Measurements from ENCODE around the gene HRCT1. TPM values are rescaled to one million over a fixed set of nuclear protein-coding genes. Genes with fewer than 3 reads are reported as not detected.

Gene HRCT1
- total and polyA plus RNA-seq, 2 donors (not counting 1 experiment from before 2014, with no cell fraction given) = not detected

- TF ChIP-seq CTCF (IDR thresholded peaks at IDR 0.05) = peak; percentile 74
- no peak for TF ChIP-seq EZH2 (IDR thresholded peaks at IDR 0.05; ENCODE audit: borderline replicate concordance, insufficient read depth, low read depth, low read length, poor library complexity, severe bottlenecking)
Observed at GRCh38 chr9:35945341-35946018, 39.5 kb downstream of the HRCT1 start.

GRCh38 chr9:35948451-35948850, 42.4 kb downstream of the HRCT1 start:
- H3K27me3 ChIP-seq (replicated peaks in 1 of 4; ENCODE audit: control extremely low read depth in 1 of 4, control insufficient read depth in 3 of 4, insufficient read depth in 4 of 4, low read length in 3 of 4) = peaks cover 0 to 21% (median 16%) of the 10 kb centered on the region in 4 experiments
- no peaks in the 10 kb centered on the region for H3K9me3 Mint-ChIP-seq (ENCODE audit: insufficient read depth)
- no peak overlapping the region for H3K27ac ChIP-seq (ENCODE audit: low read length in 2 of 2)
- no peaks in the 10 kb centered on the region for H3K9me3 ChIP-seq (ENCODE audit: control extremely low read depth in 1 of 3, control insufficient read depth in 2 of 3, insufficient read depth in 1 of 3, low read length in 2 of 3)
- no peak for ATAC-seq (ENCODE audit: low read depth)
- H2AFZ ChIP-seq (ENCODE audit: insufficient read depth, low read depth, low read length, poor library complexity, severe bottlenecking) = no peak overlapping the region
- H3K4me3 Mint-ChIP-seq = no peak overlapping the region
- no peak overlapping the region for H3K4me2 ChIP-seq (replicated peaks; ENCODE audit: low read depth, low read length, poor library complexity, severe bottlenecking)
- peaks cover 3 to 4% of the 10 kb centered on the region in 2 donors for H3K4me1 ChIP-seq (ENCODE audit: control insufficient read depth in 2 of 2, insufficient read depth in 2 of 2, low read length in 2 of 2)
- no CpG with 5 or more reads among the region's 2 CpGs for WGBS (ENCODE audit: insufficient coverage)
- intact Hi-C loops (cut with micrococcal nuclease) = no loop called here
- no peak overlapping the region for H3K9ac ChIP-seq (ENCODE audit: low read length)
- CTCF ChIA-PET = no interaction called here
- H3K79me2 ChIP-seq (ENCODE audit: control insufficient read depth, insufficient read depth, low read length) = no peaks in the 10 kb centered on the region
- POLR2A ChIA-PET = no interaction called here
- no peak for TF ChIP-seq CTCF (IDR thresholded peaks at IDR 0.05)
- TF ChIP-seq EZH2 (IDR thresholded peaks at IDR 0.05; ENCODE audit: borderline replicate concordance, insufficient read depth, low read depth, low read length, poor library complexity, severe bottlenecking) = no peak
- H3K27me3 Mint-ChIP-seq = peaks cover 34% of the 10 kb centered on the region
- no peak for DNase-seq
- no peaks in the 10 kb centered on the region for H3K4me1 Mint-ChIP-seq
- no peaks in the 10 kb centered on the region for H3K36me3 ChIP-seq (replicated peaks in 1 of 2; ENCODE audit: control extremely low read depth in 1 of 2, control insufficient read depth in 1 of 2, extremely low read depth in 1 of 2, insufficient read depth in 2 of 2, low read length in 1 of 2)
- H4K20me1 ChIP-seq (ENCODE audit: control insufficient read depth, insufficient read depth, low read length, poor library complexity, severe bottlenecking) = no peaks in the 10 kb centered on the region
- no peak overlapping the region for H3K27ac Mint-ChIP-seq
- no peak overlapping the region for H3K4me3 ChIP-seq (ENCODE audit: control extremely low read depth in 1 of 5, extremely low read depth in 1 of 5, insufficient read depth in 1 of 5, low read depth in 2 of 5, low read length in 4 of 5)

More at GRCh38 chr9:35945341-35946018, 39.5 kb downstream of the HRCT1 start:
- no peak overlapping the region for H3K27ac Mint-ChIP-seq
- no peaks in the 10 kb centered on the region for H3K9me3 Mint-ChIP-seq (ENCODE audit: insufficient read depth)
- WGBS (ENCODE audit: insufficient coverage) = 94% methylated on average over 1 of the region's 10 CpGs
- ATAC-seq (ENCODE audit: low read depth) = peak; percentile 47
- no peaks in the 10 kb centered on the region for H3K36me3 ChIP-seq (replicated peaks in 1 of 2; ENCODE audit: control extremely low read depth in 1 of 2, control insufficient read depth in 1 of 2, extremely low read depth in 1 of 2, insufficient read depth in 2 of 2, low read length in 1 of 2)
- peak overlapping the region; percentile 34 for H3K4me2 ChIP-seq (replicated peaks; ENCODE audit: low read depth, low read length, poor library complexity, severe bottlenecking)
- no peaks in the 10 kb centered on the region for H4K20me1 ChIP-seq (ENCODE audit: control insufficient read depth, insufficient read depth, low read length, poor library complexity, severe bottlenecking)
- POLR2A ChIA-PET = no interaction called here
- H3K4me3 ChIP-seq (ENCODE audit: control extremely low read depth in 1 of 5, extremely low read depth in 1 of 5, insufficient read depth in 1 of 5, low read depth in 2 of 5, low read length in 4 of 5) = no peak overlapping the region
- peaks cover 0 to 16% (median 13%) of the 10 kb centered on the region in 4 experiments for H3K27me3 ChIP-seq (replicated peaks in 1 of 4; ENCODE audit: control extremely low read depth in 1 of 4, control insufficient read depth in 3 of 4, insufficient read depth in 4 of 4, low read length in 3 of 4)
- DNase-seq = peak; percentile 64
- no peaks in the 10 kb centered on the region for H3K9me3 ChIP-seq (ENCODE audit: control extremely low read depth in 1 of 3, control insufficient read depth in 2 of 3, insufficient read depth in 1 of 3, low read length in 2 of 3)
- H3K9ac ChIP-seq (ENCODE audit: low read length) = no peak overlapping the region
- H3K4me3 Mint-ChIP-seq = no peak overlapping the region
- H3K27ac ChIP-seq (ENCODE audit: low read length in 2 of 2) = no peak overlapping the region
- no peak overlapping the region for H2AFZ ChIP-seq (ENCODE audit: insufficient read depth, low read depth, low read length, poor library complexity, severe bottlenecking)
- no peaks in the 10 kb centered on the region for H3K4me1 Mint-ChIP-seq
- intact Hi-C loops (cut with micrococcal nuclease) = loop anchor here (1.0 kb wide), 1 partner anchor 42 kb away; no protein-coding TSS in a partner anchor
- no peaks in the 10 kb centered on the region for H3K79me2 ChIP-seq (ENCODE audit: control insufficient read depth, insufficient read depth, low read length)
- peaks cover 3 to 4% of the 10 kb centered on the region in 2 donors for H3K4me1 ChIP-seq (ENCODE audit: control insufficient read depth in 2 of 2, insufficient read depth in 2 of 2, low read length in 2 of 2)
- peaks cover 29% of the 10 kb centered on the region for H3K27me3 Mint-ChIP-seq
- CTCF ChIA-PET = interaction anchor here (0.6 to 3.4 kb wide), 17 partner anchors 9 to 155 kb away, joined by 3 to 21 read pairs (median 4); partner anchors contain the start of gene TMEM8B
